Right forelimb (tissue), 1 donor: ENCODE results near the gene SERPINA1.

ENCODE experiments used
- DNase-seq: peaks from one replicate; pipeline ENCODE4 v3.0.0-alpha.2; 2018

The SERPINA1 gene

GRCh38 chr14:94382716-94383596 lies 5.4 kb downstream of the SERPINA1 start:
- peak; percentile 19 for DNase-seq

DNA sequence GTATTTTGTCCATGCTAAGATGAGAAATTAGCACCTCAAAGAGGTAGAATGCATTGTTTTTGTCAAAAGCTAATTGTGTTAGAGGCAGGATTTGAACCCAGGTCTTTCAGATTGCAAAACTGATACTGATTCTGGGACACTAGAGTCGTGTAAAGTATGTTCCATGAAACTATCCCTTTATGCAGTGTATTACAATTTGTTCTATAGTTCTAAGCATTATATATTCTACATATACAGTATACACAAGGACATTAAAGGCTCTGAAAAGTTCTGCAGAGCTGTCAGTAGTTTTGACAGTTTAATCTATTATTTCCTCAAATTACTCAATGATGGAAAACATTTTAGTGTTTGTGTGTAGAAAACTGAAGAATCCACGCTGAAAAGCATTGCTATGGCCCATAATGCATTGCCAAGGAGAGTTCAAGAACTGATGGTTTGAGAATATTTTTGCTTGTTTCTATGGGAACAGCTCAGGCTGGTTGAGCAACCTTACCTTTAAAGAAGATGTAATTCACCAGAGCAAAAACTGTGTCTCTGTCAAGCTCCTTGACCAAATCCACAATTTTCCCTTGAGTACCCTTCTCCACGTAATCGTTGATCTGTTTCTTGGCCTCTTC lies 6.2 kb downstream of the SERPINA1 start:
- DNase-seq, result no peak

- peak; percentile 35 for DNase-seq
Measured at GRCh38 chr14:94381149-94382030, 7.0 kb downstream of the SERPINA1 start.

DNA sequence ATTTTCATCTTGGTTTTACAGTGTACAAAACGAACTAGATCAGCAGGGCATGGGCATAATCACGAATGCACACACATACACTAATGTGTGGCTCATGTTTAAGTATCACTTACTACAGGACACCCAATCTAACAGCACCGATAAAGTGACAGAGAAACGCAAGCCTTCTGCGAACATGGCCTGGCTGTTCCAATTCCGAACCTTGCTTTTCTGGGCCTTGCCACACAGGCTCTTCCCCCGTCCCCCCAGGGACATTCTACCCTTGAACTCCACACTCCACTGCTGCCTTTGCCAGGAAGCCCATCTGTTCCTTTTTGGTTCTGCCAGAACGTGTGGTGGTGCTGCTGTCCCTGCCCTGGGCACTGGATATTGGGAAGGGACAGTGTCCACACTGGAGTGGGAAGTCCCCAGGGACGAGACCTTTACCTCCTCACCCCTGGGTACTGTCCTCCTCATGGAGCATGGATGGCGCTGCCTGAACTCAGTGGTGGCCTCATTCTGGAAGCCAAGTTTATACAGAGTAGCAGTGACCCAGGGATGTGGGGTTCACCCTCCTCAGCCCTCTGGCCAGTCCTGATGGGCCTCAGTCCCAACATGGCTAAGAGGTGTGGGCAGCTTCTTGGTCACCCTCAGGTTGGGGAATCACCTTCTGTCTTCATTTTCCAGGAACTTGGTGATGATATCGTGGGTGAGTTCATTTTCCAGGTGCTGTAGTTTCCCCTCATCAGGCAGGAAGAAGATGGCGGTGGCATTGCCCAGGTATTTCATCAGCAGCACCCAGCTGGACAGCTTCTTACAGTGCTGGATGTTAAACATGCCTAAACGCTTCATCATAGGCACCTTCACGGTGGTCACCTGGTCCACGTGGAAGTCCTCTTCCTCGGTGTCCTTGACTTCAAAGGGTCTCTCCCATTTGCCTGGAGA lies 7.9 kb downstream of the SERPINA1 start:
- peak; percentile 9 for DNase-seq

DNA sequence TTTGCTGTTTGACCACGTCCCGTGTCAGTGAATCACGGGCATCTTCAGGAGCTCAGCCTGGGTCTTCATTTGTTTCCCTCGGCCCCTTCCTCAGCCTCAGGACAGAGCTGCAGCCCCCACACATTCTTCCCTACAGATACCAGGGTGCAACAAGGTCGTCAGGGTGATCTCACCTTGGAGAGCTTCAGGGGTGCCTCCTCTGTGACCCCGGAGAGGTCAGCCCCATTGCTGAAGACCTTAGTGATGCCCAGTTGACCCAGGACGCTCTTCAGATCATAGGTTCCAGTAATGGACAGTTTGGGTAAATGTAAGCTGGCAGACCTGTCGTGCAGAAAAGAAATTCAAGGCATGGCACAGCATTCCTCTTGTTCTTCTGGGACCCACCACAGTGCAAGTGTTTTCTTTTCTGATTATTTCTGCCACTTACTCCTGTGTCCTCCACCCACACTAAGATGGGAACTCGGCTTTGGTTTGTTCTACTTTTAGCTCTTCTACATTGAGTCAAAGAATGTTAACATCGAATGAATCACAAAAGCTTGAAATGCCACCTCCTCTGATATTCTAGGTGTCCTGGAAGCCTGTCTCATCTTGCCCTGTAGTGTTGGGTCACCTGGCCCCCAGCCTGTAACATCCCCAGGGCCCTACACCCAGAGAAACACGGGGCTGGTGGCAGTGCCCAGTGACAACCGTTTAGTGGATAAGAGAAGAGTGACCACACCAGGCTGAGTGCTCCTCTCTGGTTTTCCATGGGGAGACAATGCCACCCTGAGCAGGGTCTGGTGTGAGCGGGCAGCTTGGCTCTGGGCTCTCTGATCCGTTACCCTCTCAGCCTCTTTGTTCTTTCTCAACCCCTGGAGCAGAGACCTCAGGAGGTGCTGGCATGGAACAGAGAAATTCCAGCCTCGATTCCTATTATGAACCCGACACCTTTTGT lies 8.8 kb downstream of the SERPINA1 start:
- DNase-seq, result peak; percentile 12

GRCh38 chr14:94378527-94379290 lies 9.7 kb downstream of the SERPINA1 start:
- no peak for DNase-seq

GRCh38 chr14:94377866-94378470 lies 10.4 kb downstream of the SERPINA1 start:
- DNase-seq, result no peak

DNA sequence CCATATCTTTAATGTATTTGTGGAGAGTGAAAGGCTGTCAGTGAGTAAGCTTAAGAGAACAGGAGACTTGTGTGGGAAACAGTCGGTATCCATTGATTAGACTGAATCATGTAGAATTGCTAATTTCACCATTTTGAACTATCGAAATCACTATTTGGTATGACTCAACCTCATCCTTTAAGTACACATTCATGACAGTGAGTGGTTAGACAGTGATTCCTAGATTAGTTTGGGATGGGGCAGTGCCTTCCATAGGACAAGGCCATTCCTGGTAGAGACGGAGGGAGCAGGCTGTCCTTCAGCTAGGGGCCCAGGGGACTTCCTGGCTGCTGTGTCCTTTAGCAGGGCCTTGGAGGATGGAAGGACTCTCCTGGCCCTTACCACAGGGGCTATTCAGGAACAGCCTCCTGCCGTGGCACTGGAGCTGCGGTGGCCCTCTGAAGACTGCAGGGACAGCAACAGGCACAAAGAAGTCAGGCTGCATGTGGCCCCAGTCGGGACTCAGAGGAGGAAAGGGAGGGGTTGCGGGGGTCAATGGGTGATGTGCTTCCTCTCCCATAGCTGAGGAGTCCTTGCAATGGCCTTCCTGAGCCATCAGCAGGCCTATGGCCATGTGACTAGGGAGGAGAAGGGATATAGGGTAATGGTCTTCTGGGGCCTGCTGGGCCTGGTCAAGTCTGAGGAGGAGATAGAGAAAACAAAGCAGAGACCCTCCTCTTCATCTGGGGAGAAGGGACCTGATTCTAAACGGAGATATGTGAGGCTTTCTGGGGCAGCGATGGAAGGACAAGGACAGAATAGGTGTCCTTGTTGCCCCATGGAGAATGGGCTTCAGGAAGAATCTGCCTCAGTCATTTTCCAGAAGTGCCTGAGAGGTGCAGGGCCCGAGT lies 11.2 kb downstream of the SERPINA1 start:
- peak; percentile 12 for DNase-seq

GRCh38 chr14:94376108-94376975 lies 12.1 kb downstream of the SERPINA1 start:
- peak; percentile 3 for DNase-seq

DNA sequence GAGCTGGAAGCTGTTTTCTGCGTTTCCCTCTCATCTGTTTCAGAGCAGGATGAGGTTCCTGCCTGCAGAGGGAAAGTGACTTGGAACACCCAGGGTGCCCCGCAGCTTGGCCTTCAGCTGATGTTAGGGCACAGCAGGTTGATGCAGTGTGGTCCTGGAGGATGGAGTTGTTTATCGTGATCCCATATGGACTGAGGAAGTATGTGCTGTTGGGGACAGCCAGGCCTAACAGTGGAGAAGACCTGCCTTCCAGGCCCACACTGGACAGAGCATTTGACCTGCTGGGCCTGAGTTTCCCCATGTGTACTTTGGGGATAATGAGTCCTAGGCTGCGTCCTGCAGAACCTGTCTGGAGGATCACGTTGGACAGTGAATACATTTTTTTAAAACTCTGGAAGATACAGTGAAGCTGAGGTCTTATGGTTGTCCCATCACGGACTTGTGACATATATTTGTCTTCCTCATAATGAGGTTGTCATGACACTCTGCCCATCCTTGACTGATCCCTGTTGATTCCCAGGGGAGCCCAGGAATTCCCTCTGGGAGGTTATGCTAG lies 12.8 kb downstream of the SERPINA1 start:
- peak; percentile 32 for DNase-seq

GRCh38 chr14:94374749-94375260 lies 13.6 kb downstream of the SERPINA1 start:
- DNase-seq, result no peak

- no peak for DNase-seq
Measured at GRCh38 chr14:94374116-94374515, 14.3 kb downstream of the SERPINA1 start.

DNA sequence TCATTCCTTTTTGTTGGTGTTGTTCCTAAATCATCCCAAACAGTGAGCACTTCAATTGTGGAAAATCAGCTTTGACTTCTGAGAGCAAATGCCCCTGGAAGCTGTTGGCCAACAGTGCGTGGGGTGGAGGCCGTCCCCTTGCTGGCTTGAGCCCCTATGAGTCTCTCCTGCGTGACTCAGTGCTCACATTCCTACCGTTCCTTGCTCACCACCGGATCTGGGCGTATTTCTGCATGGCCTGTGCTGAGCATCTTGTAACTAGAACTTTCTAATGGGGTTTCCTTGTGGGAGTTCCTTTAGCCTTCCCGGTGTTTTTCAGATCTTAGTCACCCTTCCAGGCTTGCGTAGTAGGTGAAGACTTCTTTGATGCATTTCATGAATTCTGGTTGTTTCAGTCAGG lies 14.7 kb downstream of the SERPINA1 start:
- DNase-seq, result no peak

DNA sequence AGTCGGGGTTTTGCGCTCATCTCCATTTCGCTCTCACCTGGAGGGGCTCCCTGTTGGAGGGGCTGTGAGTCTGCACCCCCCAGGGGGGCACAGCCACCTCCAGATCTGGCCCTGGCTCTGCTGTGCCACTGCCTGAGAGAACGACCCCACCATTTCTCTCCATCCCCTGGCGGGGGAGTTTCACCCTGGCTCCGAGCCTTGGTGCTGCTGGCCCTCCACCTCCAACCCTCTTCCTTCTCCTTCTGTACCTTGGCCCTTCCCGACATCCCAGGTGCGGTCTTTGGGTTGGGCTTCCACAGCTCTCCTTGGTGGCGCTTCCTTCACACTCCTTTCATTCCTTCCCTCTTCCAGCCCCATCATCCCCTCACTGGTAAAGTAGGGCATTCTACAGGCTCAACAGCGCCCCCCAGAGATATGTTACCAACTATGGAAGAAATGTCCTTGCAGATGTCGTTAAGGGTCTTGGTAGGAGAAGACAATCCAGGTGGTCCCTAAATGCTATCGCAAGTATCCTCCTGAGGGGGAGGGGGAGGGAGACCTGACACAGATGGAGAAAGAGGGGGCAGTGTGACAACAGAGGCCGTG lies 16.3 kb downstream of the SERPINA1 start:
- DNase-seq, result peak; percentile 21

DNA sequence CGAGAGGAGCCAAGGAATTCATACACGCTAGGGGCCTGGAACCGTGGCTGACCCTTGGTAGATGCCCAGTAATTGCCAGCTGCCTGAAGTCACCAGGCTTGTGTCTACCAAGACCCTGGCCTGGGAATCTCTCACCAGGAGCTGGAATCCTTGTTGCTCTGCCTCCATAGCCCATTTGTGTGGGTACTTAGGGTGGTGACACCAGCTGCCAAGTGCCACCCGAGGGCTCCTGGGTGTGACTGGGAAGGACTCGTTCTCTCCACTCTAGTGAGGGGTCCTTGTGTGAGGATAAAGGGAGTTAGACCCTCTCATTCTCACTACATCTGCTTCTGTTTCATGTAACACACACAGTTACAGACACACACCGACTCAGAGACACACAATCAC lies 17.9 kb downstream of the SERPINA1 start:
- peak; percentile 27 for DNase-seq

DNA sequence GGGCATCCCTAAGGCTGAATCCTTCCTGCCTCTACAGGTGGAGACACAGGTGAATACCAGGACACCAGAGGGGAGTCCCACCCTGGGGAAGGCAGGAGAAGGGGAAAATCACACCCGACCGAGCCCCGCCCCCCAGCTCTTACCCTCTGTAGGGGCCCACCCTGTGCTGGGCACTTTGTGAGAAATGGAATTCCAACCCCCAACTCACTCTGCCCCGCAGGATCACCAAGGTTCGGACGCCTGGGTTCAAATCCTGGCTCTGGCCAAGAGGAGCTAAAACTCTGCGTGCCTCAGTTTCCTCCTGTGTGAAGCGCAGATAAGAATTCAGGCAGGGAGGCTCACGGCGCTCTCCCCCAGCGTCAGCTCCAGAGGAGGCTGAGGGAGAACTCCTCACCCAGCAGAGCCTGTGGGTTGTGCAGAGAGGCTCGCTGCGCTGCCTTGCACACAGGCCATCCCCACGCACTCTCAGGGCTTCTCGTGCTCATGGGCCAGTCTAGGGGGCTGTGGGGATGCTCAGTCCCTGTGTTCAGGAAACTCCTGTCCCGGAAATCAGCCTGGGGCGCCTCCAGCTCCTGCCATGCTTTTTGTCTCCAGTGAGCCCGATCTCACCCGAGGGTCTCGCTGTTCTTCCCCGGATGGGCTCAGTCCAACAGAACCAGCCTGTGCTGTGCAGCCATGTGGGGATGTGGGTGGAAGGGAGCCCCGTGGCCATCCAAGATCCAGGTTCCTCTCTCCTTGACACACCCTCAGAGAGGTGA lies 18.5 kb downstream of the SERPINA1 start:
- DNase-seq, result peak; percentile 10
